ENCODE results near the gene CBX7.

GRCh38 chr22:39173787-39174497 is 21.5 kb upstream of the CBX7 start:
- TF ChIP-seq CTCF (IDR thresholded peaks at IDR 0.05) (no peak), USF2 (IDR thresholded peaks at IDR 0.05) (no peak), POLR2A (IDR thresholded peaks at IDR 0.05; ENCODE audit: low read length) (no peak)
